Breast epithelium (tissue), 4 donors: Measurements from ENCODE around the gene APBB2. TPM values are rescaled to one million over a fixed set of nuclear protein-coding genes. Genes with fewer than 3 reads are reported as not detected.

Experiments
- DNase-seq, 2 donors: peaks; one replicate each; pipeline ENCODE4 v3.0.0-alpha.2; 2019; ENCODE audit warnings: low spot score in 2 of 2
- H3K27ac ChIP-seq, 2 donors: fragments of 200-600 bp; sonication (generic) in 1 of 2; one replicate each; pipeline ENCODE4 v1.5.1; 2016 to 2019; ENCODE audit warnings: mild to moderate bottlenecking in 1 of 2
- H3K27me3 ChIP-seq, 2 donors: fragments of 200-600 bp; sonication (generic) in 1 of 2; one replicate each; pipeline versions ENCODE4 v1.5.1 to v1.6.0; 2017 to 2019; ENCODE audit warnings: control low read depth in 1 of 2, mild to moderate bottlenecking in 1 of 2
- H3K36me3 ChIP-seq: fragments of 200-600 bp; one replicate; pipeline ENCODE4 v1.5.1; 2019
- H3K4me1 ChIP-seq, 2 donors: fragments of 200-600 bp; sonication (generic); one replicate each; pipeline ENCODE4 v1.5.1; 2016 to 2019; ENCODE audit warnings: control low read depth in 1 of 2
- H3K4me3 ChIP-seq, 3 donors: fragments of 200-600 bp; sonication (generic); 1 replicate in 2 of 3; 2 replicates in 1 of 3; pipeline ENCODE4 v1.5.1; 2016 to 2019; ENCODE audit warnings: mild to moderate bottlenecking in 3 of 3, moderate library complexity in 2 of 3
- H3K9me3 ChIP-seq, 2 donors: fragments of 200-600 bp; sonication (generic) in 1 of 2; one replicate each; pipeline ENCODE4 v1.5.1; 2016 to 2019; ENCODE audit warnings: control low read depth in 1 of 2
- POLR2A ChIP-seq: fragments of 450-650 bp; IDR thresholded peaks from one replicate; pipeline ENCODE4 v1.6.1; 2016; ENCODE audit warnings: antibody characterized with exemption, mild to moderate bottlenecking, moderate library complexity
- POLR2AphosphoS5 ChIP-seq, 3 donors: sonication (generic); formaldehyde crosslinking; IDR thresholded peaks; one replicate each; pipeline ENCODE4 v1.6.1; 2017; ENCODE audit warnings: antibody characterized with exemption in 3 of 3
- intact Hi-C: fragments of 100-400 bp; cut with DNase I; formaldehyde crosslinking; loops from one replicate; pipeline ENCODE4 v1.15.1; 2023; ENCODE audit warnings: low total_unique reads
- total RNA-seq, 3 donors: library from RNA; depleted of rRNA; stranded (reverse); fragments of >200 nt; gene quantifications; one replicate each; pipeline ENCODE4 v1.1.0, GENCODE V29; 2016
- TF ChIP-seq, protein P1 (sequence below), 3 donors: fragments of 450-650 bp; IDR thresholded peaks; one replicate each; pipeline ENCODE4 v1.5.1; 2016 to 2017; ENCODE audit warnings: antibody characterized with exemption in 3 of 3, mild to moderate bottlenecking in 3 of 3, moderate library complexity in 3 of 3

The APBB2 gene
- total RNA-seq, 3 donors from 2014 or later, result 87.4 to 192 (median 153) TPM

GRCh38 chr4:41044791-41045190 is 169.6 kb downstream of the APBB2 start:
- Histone ChIP-seq H3K36me3 (no peaks in the 10 kb centered on the region), H3K4me3 (no peak overlapping the region), H3K9me3 (peaks cover 0 to 15% of the 10 kb centered on the region in 2 donors), H3K27ac (no peak overlapping the region), H3K27me3 (no peaks in the 10 kb centered on the region), H3K4me1 (no peaks in the 10 kb centered on the region)
- TF ChIP-seq, protein P1, sequence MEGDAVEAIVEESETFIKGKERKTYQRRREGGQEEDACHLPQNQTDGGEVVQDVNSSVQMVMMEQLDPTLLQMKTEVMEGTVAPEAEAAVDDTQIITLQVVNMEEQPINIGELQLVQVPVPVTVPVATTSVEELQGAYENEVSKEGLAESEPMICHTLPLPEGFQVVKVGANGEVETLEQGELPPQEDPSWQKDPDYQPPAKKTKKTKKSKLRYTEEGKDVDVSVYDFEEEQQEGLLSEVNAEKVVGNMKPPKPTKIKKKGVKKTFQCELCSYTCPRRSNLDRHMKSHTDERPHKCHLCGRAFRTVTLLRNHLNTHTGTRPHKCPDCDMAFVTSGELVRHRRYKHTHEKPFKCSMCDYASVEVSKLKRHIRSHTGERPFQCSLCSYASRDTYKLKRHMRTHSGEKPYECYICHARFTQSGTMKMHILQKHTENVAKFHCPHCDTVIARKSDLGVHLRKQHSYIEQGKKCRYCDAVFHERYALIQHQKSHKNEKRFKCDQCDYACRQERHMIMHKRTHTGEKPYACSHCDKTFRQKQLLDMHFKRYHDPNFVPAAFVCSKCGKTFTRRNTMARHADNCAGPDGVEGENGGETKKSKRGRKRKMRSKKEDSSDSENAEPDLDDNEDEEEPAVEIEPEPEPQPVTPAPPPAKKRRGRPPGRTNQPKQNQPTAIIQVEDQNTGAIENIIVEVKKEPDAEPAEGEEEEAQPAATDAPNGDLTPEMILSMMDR (IDR thresholded peaks at IDR 0.05), result no peak
- no peak for TF ChIP-seq POLR2A
- TF ChIP-seq POLR2AphosphoS5 (IDR thresholded peaks at IDR 0.05), result no peak
- no peak for DNase-seq
- intact Hi-C loops, result loop anchor here (2.0 kb wide), 1 partner anchor 66 kb away; no protein-coding TSS in a partner anchor

DNA sequence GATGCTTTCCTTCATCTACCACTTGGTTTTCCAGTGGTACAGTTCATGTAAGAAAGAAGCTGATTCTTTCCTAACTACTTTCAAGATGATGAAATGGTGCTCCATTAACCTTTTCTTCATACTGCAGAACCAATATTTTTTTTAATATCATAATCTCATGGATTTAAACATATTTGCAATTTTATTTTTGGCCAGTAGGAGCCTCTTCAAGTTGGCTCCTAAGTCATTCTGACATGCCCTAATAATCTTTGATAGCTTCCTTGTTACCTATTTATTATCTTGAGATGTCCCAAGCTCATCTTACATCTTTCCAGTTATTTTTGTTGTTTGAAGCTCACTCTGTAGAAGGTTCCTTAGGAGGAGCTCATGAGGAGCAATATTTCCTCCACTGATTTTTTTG is 170.2 kb downstream of the APBB2 start:
- Histone ChIP-seq H3K27ac (no peak overlapping the region), H3K4me1 (no peaks in the 10 kb centered on the region), H3K27me3 (no peaks in the 10 kb centered on the region), H3K4me3 (no peak overlapping the region), H3K9me3 (peaks cover 0 to 15% of the 10 kb centered on the region in 2 donors), H3K36me3 (no peaks in the 10 kb centered on the region)
- TF ChIP-seq POLR2A, result no peak
- TF ChIP-seq, protein P1 (IDR thresholded peaks at IDR 0.05), result peak in 1 of 3 donors; percentile 12
- no peak for DNase-seq
- intact Hi-C loops, result loop anchor here (2.0 kb wide), 1 partner anchor 65 kb away; no protein-coding TSS in a partner anchor

DNA sequence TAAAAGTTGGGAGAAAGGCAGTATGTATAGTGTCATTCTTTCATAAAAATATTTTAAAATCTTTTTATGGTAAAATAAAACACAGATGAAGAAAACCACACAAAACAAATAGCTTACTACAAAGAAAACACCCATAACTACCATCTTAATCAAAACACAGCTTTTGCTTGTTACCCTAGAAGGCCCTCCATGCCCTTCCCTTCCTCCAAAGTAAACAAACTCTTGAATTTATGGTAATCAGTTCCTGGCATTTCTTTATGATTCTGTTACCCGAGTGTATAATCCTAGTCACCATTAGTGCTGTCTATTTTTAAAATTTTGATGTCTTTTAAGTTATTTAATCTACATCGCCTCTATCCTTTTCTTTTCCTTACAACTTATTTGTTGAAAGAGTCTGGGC is 170.9 kb downstream of the APBB2 start:
- intact Hi-C loops, result no loop called here
- H3K27me3 ChIP-seq, result no peaks in the 10 kb centered on the region
- no peak overlapping the region for H3K4me3 ChIP-seq
- H3K27ac ChIP-seq, result no peak overlapping the region
- no peaks in the 10 kb centered on the region for H3K36me3 ChIP-seq
- TF ChIP-seq POLR2A, result no peak
- TF ChIP-seq, protein P1 (IDR thresholded peaks at IDR 0.05), result no peak
- no peak for TF ChIP-seq POLR2AphosphoS5 (IDR thresholded peaks at IDR 0.05)
- no peaks in the 10 kb centered on the region for H3K4me1 ChIP-seq
- peaks cover 0 to 15% of the 10 kb centered on the region in 2 donors for H3K9me3 ChIP-seq
- no peak for DNase-seq

DNA sequence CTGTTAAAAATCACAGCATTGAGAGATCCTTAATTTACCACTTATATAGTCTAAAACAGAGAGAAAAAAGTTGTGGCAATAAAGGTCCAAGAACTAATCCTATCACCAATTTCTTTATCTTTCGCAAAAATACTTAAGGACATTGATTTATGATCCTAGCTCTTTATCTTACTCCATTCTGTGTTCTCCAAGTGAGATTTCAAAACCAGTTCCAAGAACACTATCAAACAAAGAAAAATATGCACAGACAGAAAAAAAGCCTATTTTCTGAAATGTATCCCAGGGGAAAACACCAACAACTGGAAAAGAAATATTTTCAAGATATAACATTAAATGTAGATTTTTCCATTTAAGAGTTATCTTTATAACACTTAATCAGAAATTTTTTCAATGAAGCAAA is 172.8 kb downstream of the APBB2 start:
- Histone ChIP-seq H3K27me3 (no peaks in the 10 kb centered on the region), H3K4me1 (no peaks in the 10 kb centered on the region), H3K27ac (no peak overlapping the region), H3K9me3 (peaks cover 0 to 15% of the 10 kb centered on the region in 2 donors), H3K4me3 (no peak overlapping the region), H3K36me3 (no peaks in the 10 kb centered on the region)
- DNase-seq, result no peak
- intact Hi-C loops, result no loop called here
- TF ChIP-seq POLR2AphosphoS5 (IDR thresholded peaks at IDR 0.05), result no peak
- TF ChIP-seq POLR2A, result no peak
- TF ChIP-seq, protein P1 (IDR thresholded peaks at IDR 0.05), result no peak

DNA sequence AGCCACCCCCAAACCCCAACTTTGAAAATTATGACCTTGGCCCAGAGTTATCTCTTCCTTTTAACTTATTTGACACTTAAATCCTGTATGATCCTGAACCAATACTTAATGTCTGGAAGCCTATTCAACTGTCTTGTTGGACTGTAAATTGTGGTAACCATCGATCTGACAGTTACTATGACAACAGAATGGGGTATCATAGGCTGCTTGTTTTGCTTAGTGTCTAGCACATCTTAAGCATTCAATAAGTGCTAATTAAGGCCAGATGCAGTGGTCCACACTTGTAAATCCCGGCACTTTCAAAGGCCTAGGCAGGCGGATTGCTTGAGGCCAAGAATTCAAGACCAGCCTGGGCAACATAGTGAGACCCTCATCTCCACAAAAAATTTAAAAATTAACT is 175.0 kb downstream of the APBB2 start:
- Histone ChIP-seq H3K27ac (no peak overlapping the region), H3K27me3 (no peaks in the 10 kb centered on the region), H3K9me3 (peaks cover 0 to 3% of the 10 kb centered on the region in 2 donors), H3K4me3 (no peak overlapping the region), H3K4me1 (no peaks in the 10 kb centered on the region), H3K36me3 (no peaks in the 10 kb centered on the region)
- intact Hi-C loops, result no loop called here
- no peak for TF ChIP-seq POLR2AphosphoS5 (IDR thresholded peaks at IDR 0.05)
- TF ChIP-seq POLR2A, result no peak
- TF ChIP-seq, protein P1 (IDR thresholded peaks at IDR 0.05), result no peak
- DNase-seq, result no peak
